Smooth muscle cell (in vitro differentiated cells): ENCODE measurements around the gene CFAP69. TPM values are rescaled to one million over a fixed set of nuclear protein-coding genes. Genes with fewer than 3 reads are reported as not detected.

Experiments used
- DNase-seq: peaks from one replicate; lab custom pipeline; 2025; ENCODE audit not compliant: unreplicated experiment; lab: John Stamatoyannopoulos, UW
- H2AFZ ChIP-seq: fragments of 200-600 bp; sonication (generic); 2 replicates; pipeline ENCODE4 v1.6.0; 2016; ENCODE audit warnings: antibody characterized with exemption, low read depth, mild to moderate bottlenecking
- H3F3A ChIP-seq: fragments of 200-600 bp; sonication (generic); 2 replicates; pipeline ENCODE4 v1.6.0; 2017; ENCODE audit warnings: antibody characterized with exemption, low read depth
- H3K27ac ChIP-seq: fragments of 200-600 bp; sonication (generic); 2 replicates; pipeline ENCODE4 v1.5.1; 2016; ENCODE audit warnings: low read depth, mild to moderate bottlenecking
- H3K27me3 ChIP-seq: fragments of 200-600 bp; sonication (generic); 2 replicates; pipeline ENCODE4 v1.6.1; 2016; ENCODE audit warnings: low read depth, mild to moderate bottlenecking
- H3K36me3 ChIP-seq: fragments of 200-600 bp; sonication (generic); 2 replicates; pipeline ENCODE4 v1.5.1; 2016; ENCODE audit warnings: low read depth
- H3K4me1 ChIP-seq: fragments of 200-600 bp; sonication (generic); 2 replicates; pipeline ENCODE4 v1.5.1; 2016; ENCODE audit warnings: low read depth
- H3K4me2 ChIP-seq: fragments of 200-600 bp; sonication (generic); 2 replicates; pipeline ENCODE4 v1.6.0; 2016; ENCODE audit warnings: mild to moderate bottlenecking
- H3K4me3 ChIP-seq: fragments of 200-600 bp; sonication (generic); 2 replicates; pipeline ENCODE4 v1.5.1; 2016; ENCODE audit warnings: mild to moderate bottlenecking
- H3K79me2 ChIP-seq: fragments of 200-600 bp; sonication (generic); 2 replicates; pipeline ENCODE4 v1.6.0; 2016; ENCODE audit warnings: low read depth, mild to moderate bottlenecking
- H3K9ac ChIP-seq: fragments of 200-600 bp; sonication (generic); 2 replicates; pipeline ENCODE4 v1.6.0; 2016; ENCODE audit warnings: low read depth
- H3K9me3 ChIP-seq: fragments of 200-600 bp; sonication (generic); replicated peaks from 2 replicates; pipeline ENCODE4 v1.5.1; 2016; ENCODE audit warnings: low read depth
- H4K20me1 ChIP-seq: fragments of 200-600 bp; sonication (generic); 2 replicates; pipeline ENCODE4 v1.6.0; 2016; ENCODE audit warnings: low read depth
- CTCF ChIP-seq: fragments of 200-600 bp; sonication (generic); IDR thresholded peaks from 2 replicates; pipeline ENCODE4 v1.5.1; 2017; ENCODE audit warnings: borderline replicate concordance, mild to moderate bottlenecking, antibody characterized with exemption; ENCODE audit not compliant: insufficient read depth, poor library complexity, severe bottlenecking
- WGBS: methylation state at CpG from one replicate; pipeline ENCODE4 v1.1.7; 2016; ENCODE audit warnings: low lambda C conversion rate; 5-methylcytosine and 5-hydroxymethylcytosine counted together
- polyA plus RNA-seq: library from polyadenylated mRNA; unstranded; fragments of >200 nt; fragmentation: Nextera tagmentation; extraction: Ambion mirVana; gene quantifications from 2 replicates; pipeline ENCODE4 v1.2.1, GENCODE V29; 2016
- total RNA-seq: library from RNA; depleted of rRNA; stranded (reverse); fragments of >200 nt; gene quantifications from 2 replicates; pipeline ENCODE4 v1.2.3, GENCODE V29; 2014

The CFAP69 gene
- total and polyA plus RNA-seq, 2 experiments from 2014 or later = 0.97 to 8.7 TPM

- peak within 1 kb of the TSS; percentile 75 for H3K4me3 ChIP-seq
- H3K27me3 ChIP-seq = peaks cover 7% of the 10 kb centered on the region
- H3K79me2 ChIP-seq = no peaks in the 10 kb centered on the region
- H3K4me2 ChIP-seq = peak within 1 kb of the TSS; percentile 97
- H2AFZ ChIP-seq = peak within 1 kb of the TSS; percentile 97
- DNase-seq = peak; percentile 65
- peaks cover 4% of the 10 kb centered on the region for H3F3A ChIP-seq
- H3K9ac ChIP-seq = no peak within 1 kb of the TSS
- H4K20me1 ChIP-seq = no peaks in the 10 kb centered on the region
- peak; percentile 57 for TF ChIP-seq CTCF
- peaks cover 5% of the 10 kb centered on the region for H3K4me1 ChIP-seq
- 1% methylated on average over 54 of the region's 73 CpGs for WGBS
- H3K36me3 ChIP-seq = no peaks in the 10 kb centered on the region
- no peak within 1 kb of the TSS for H3K27ac ChIP-seq
- no peaks in the 10 kb centered on the region for H3K9me3 ChIP-seq
Measured at GRCh38 chr7:90211391-90212148, 33.4 kb upstream of the CFAP69 start, which contains the start of gene STEAP2. Gene STEAP2 (plus strand): TSS chr7:90211740. CDS start chr7:90225083, 13,343 bp downstream.

GRCh38 chr7:90212149-90212495, 32.9 kb upstream of the CFAP69 start:
- 10% methylated on average over 6 of the region's 6 CpGs for WGBS
- peaks cover 7% of the 10 kb centered on the region for H3K27me3 ChIP-seq
- no peaks in the 10 kb centered on the region for H3K9me3 ChIP-seq

GRCh38 chr7:90213521-90213920, 31.5 kb upstream of the CFAP69 start:
- no peaks in the 10 kb centered on the region for H3K79me2 ChIP-seq
- peaks cover 7% of the 10 kb centered on the region for H3K27me3 ChIP-seq
- H3K36me3 ChIP-seq = no peaks in the 10 kb centered on the region
- no peaks in the 10 kb centered on the region for H3K9me3 ChIP-seq
- no peak overlapping the region for H3K4me2 ChIP-seq
- peaks cover 4% of the 10 kb centered on the region for H3F3A ChIP-seq
- no peak overlapping the region for H3K9ac ChIP-seq
- no peak for TF ChIP-seq CTCF
- WGBS = 62% methylated on average over 2 of the region's 2 CpGs
- no peak overlapping the region for H2AFZ ChIP-seq
- no peaks in the 10 kb centered on the region for H4K20me1 ChIP-seq
- no peak overlapping the region for H3K27ac ChIP-seq
- DNase-seq = no peak
- no peak overlapping the region for H3K4me3 ChIP-seq
- H3K4me1 ChIP-seq = peaks cover 5% of the 10 kb centered on the region

More at GRCh38 chr7:90212149-90212495, 32.9 kb upstream of the CFAP69 start:
- H3K79me2 ChIP-seq = no peaks in the 10 kb centered on the region
- no peak for TF ChIP-seq CTCF
- H2AFZ ChIP-seq = peak overlapping the region; percentile 86
- no peak overlapping the region for H3K9ac ChIP-seq
- no peak overlapping the region for H3K27ac ChIP-seq
- peak overlapping the region; percentile 75 for H3K4me3 ChIP-seq
- H4K20me1 ChIP-seq = no peaks in the 10 kb centered on the region
- H3F3A ChIP-seq = peaks cover 4% of the 10 kb centered on the region
- H3K4me1 ChIP-seq = peaks cover 5% of the 10 kb centered on the region
- H3K36me3 ChIP-seq = no peaks in the 10 kb centered on the region
- H3K4me2 ChIP-seq = peak overlapping the region; percentile 97
- DNase-seq = no peak

- 74% methylated on average over 6 of the region's 6 CpGs for WGBS
- Histone ChIP-seq H3K4me3 (no peak overlapping the region), H3K9ac (no peak overlapping the region), H3K4me2 (no peak overlapping the region), H4K20me1 (no peaks in the 10 kb centered on the region), H3K36me3 (no peaks in the 10 kb centered on the region), H3K27ac (no peak overlapping the region), H3K27me3 (no peaks in the 10 kb centered on the region), H3K9me3 (no peaks in the 10 kb centered on the region), H3F3A (peaks cover 4% of the 10 kb centered on the region), H2AFZ (no peak overlapping the region), H3K4me1 (no peaks in the 10 kb centered on the region), H3K79me2 (no peaks in the 10 kb centered on the region)
- no peak for DNase-seq
- no peak for TF ChIP-seq CTCF
Measured at GRCh38 chr7:90216080-90216674, 28.8 kb upstream of the CFAP69 start.
